Endothelial cell (in vitro differentiated cells): ENCODE measurements around the gene POPDC2. TPM values are rescaled to one million over a fixed set of nuclear protein-coding genes. Genes with fewer than 3 reads are reported as not detected.

Experiments
- DNase-seq: peaks from one replicate; pipeline ENCODE4 v3.0.0; 2021; ENCODE audit warnings: low spot score
- H3K27ac Mint-ChIP-seq: one replicate; pipeline ENCODE4 v1.8.0; 2021; ENCODE audit warnings: mixed read lengths, inconsistent platforms; ENCODE audit not compliant: unreplicated experiment
- H3K27me3 Mint-ChIP-seq: one replicate; pipeline ENCODE4 v1.8.0; 2021; ENCODE audit warnings: mild to moderate bottlenecking, moderate library complexity, mixed read lengths, inconsistent platforms; ENCODE audit not compliant: unreplicated experiment
- H3K36me3 Mint-ChIP-seq: one replicate; pipeline ENCODE4 v1.8.0; 2021; ENCODE audit warnings: mild to moderate bottlenecking, low read depth, mixed read lengths, inconsistent platforms; ENCODE audit not compliant: unreplicated experiment
- H3K4me1 Mint-ChIP-seq: one replicate; pipeline ENCODE4 v1.8.0; 2021; ENCODE audit warnings: mild to moderate bottlenecking, mixed read lengths, inconsistent platforms; ENCODE audit not compliant: unreplicated experiment
- H3K4me3 Mint-ChIP-seq: one replicate; pipeline ENCODE4 v1.8.0; 2021; ENCODE audit warnings: mild to moderate bottlenecking, mixed read lengths, inconsistent platforms; ENCODE audit not compliant: unreplicated experiment
- H3K9me3 Mint-ChIP-seq: one replicate; pipeline ENCODE4 v1.8.0; 2021; ENCODE audit warnings: mixed read lengths, inconsistent platforms; ENCODE audit not compliant: unreplicated experiment
- long read RNA-seq: library from polyadenylated mRNA; unstranded; transcript quantifications from one replicate; pipeline ENCODE4 v2.0.0, GENCODE V29; 2020; ENCODE audit not compliant: unreplicated experiment
- total RNA-seq: library from RNA; stranded (reverse); fragmentation: NEBNext Ultra II Directional; extraction: Animal tissue kit (Norgen Biotek cat#: 25700); gene quantifications from one replicate; pipeline ENCODE4 v1.2.1, GENCODE V29; 2021; ENCODE audit not compliant: unreplicated experiment
- TF ChIP-seq, protein P1 (sequence below): fragments of 200-600 bp; sonication (generic); IDR thresholded peaks from one replicate; pipeline ENCODE4 v1.5.0; 2021; ENCODE audit warnings: antibody characterized with exemption; ENCODE audit not compliant: unreplicated experiment

The POPDC2 gene, protein sequence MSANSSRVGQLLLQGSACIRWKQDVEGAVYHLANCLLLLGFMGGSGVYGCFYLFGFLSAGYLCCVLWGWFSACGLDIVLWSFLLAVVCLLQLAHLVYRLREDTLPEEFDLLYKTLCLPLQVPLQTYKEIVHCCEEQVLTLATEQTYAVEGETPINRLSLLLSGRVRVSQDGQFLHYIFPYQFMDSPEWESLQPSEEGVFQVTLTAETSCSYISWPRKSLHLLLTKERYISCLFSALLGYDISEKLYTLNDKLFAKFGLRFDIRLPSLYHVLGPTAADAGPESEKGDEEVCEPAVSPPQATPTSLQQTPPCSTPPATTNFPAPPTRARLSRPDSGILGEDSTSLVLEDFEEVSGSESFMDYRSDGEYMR
- total RNA-seq = 2.0 TPM
- long read RNA-seq = 0 reads

DNA sequence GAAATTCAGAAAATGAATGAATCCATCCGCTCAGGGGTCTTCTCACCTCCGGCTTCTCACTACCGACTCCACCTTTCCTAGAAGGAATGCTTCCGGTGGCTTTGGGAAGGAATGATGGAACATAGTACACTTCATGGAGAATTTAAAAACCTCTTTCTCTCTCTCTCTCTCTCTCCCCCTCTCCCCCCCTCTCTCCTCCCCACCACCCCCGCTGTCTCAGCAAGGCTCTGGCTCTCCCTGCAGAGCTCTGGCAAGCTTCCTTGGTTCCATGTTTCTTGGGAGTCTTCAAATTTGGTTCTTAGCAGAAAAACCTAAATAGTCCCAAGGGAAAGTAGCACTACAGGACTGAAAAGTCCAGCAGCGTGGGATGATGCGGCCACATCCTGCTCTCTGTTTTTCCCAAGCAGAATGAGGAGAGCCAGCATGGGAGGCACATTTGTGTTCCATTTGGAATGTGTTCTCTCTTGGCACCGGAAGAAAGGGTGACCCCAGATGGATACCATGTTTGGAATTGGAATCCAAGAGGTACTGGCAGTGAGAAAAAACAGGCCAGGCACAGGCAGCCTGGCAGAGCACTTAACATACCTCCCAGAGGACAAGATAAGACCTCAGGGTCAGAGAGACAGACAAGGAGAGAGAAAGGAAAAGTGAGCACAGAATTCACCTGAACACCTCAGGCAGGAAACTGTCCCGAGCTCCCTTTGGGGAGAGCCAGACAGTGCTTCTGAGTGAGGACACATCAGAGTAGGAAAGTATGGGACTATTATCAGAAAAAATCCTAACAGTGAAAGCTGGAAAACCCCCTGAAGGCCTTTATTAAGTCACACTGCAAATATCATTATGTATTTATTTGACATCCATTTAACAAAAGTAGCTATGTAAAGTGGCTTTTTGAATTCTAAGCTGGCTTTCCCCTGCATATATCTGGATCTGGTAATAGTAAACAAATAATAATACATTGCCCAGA, at the start of gene POPDC2:
POPDC2 (minus strand) TSS at position 116 of the 967 bp plus-strand sequence. CDS start 166 bp downstream, outside the sequence.
- H3K4me1 Mint-ChIP-seq = no peaks in the 10 kb centered on the region
- H3K27me3 Mint-ChIP-seq = peaks cover 4% of the 10 kb centered on the region
- no peak for DNase-seq
- no peaks in the 10 kb centered on the region for H3K9me3 Mint-ChIP-seq
- H3K36me3 Mint-ChIP-seq = no peaks in the 10 kb centered on the region
- no peak within 1 kb of the TSS for H3K27ac Mint-ChIP-seq
- TF ChIP-seq, protein P1, sequence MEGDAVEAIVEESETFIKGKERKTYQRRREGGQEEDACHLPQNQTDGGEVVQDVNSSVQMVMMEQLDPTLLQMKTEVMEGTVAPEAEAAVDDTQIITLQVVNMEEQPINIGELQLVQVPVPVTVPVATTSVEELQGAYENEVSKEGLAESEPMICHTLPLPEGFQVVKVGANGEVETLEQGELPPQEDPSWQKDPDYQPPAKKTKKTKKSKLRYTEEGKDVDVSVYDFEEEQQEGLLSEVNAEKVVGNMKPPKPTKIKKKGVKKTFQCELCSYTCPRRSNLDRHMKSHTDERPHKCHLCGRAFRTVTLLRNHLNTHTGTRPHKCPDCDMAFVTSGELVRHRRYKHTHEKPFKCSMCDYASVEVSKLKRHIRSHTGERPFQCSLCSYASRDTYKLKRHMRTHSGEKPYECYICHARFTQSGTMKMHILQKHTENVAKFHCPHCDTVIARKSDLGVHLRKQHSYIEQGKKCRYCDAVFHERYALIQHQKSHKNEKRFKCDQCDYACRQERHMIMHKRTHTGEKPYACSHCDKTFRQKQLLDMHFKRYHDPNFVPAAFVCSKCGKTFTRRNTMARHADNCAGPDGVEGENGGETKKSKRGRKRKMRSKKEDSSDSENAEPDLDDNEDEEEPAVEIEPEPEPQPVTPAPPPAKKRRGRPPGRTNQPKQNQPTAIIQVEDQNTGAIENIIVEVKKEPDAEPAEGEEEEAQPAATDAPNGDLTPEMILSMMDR = no peak
- no peak within 1 kb of the TSS for H3K4me3 Mint-ChIP-seq

DNA sequence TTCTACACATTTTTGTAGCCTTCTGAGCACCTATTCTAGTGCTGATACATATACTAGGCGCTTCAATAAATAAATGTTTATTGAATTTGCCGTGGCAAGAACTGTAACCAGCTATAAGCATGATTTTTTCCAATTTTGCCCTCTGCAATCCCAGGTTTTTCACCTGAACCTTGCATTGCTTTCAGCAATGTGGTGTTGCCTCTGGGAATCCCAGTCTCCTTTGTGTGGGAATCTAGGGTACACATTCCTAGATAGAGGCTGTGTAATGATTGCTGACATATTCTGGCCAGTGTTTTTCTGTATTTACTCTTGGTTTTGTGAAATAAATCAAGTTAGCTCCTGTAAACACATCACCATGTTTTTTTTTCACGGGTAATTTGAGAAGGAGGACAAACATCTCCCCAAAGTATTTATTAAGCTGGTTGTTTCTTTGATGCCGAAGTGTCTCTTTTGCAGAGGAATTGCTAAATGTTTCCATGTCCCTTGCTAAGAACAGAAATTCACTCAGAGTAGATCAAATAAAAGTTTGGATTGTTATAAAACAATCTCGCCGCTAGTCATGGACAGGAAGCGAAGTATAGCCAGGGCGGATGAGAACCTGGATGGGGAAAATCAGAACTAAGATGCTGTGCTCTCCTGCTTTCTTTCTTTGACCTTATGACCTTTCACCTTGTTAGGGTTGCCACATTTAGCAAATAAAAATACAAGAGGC, 43.6 kb upstream of the POPDC2 start:
- Mint-ChIP-seq H3K9me3 (no peaks in the 10 kb centered on the region), H3K27me3 (peaks cover 6% of the 10 kb centered on the region), H3K27ac (no peak overlapping the region), H3K4me3 (peak overlapping the region; percentile 51), H3K4me1 (peaks cover 7% of the 10 kb centered on the region), H3K36me3 (peaks cover 4% of the 10 kb centered on the region)
- no peak for DNase-seq
- TF ChIP-seq, protein P1 = no peak

DNA sequence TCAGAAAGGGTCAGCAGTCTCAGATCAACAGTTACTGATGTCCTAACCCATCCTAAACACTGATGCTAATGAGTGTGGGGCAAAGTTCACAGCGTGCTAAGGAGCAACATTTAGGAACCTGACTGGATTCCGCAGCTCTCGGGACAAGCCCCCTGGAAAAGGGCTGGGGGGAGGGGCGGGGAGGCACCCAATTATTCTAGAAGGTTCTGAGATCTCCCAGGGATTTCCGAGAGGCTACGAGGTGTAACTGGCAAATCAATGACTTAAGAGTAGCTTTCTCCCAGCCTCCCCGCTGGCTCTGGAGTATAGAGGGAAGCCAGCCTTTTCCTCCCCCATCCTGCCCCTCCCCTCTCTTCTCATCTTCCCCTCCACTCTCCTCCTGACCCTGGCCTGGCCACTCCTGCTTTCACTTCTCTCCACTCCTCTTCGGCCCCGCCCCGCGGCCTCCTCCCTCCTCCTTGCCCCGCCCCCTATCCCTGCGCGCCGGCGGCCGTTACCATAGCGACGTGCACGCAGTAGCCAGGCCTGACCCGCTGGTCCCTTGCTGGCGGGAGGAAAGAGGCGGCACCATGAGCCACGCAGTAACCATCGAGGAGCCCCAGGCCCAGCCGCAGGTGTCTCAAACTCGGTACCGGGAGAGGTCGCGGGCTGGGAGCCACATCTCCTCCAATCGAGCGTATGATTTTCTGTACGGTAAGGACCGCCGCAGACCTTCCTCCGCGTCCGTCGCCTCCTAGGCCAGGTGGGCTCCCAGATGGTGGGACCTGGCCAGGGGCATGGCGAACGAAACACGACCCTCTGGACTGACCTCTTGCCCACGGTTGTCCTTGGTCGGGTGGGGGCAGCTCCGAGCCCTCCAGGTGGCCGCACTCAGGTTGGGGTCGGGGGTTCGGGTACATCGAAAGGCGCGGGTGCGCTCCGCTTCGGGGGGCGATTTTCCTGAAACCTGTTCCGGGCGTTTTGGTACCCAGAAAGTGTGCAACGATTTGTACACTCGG, 42.4 kb upstream of the POPDC2 start, which contains the start of gene CFAP91:
CFAP91 (plus strand) TSS at position 493 of the 998 bp plus-strand sequence; CDS start at position 570, 77 bp downstream.
- H3K27me3 Mint-ChIP-seq = peaks cover 6% of the 10 kb centered on the region
- TF ChIP-seq, protein P1 = no peak
- H3K36me3 Mint-ChIP-seq = peaks cover 4% of the 10 kb centered on the region
- DNase-seq = peak; percentile 97
- no peak within 1 kb of the TSS for H3K27ac Mint-ChIP-seq
- peak within 1 kb of the TSS; percentile 79 for H3K4me3 Mint-ChIP-seq
- H3K4me1 Mint-ChIP-seq = peaks cover 7% of the 10 kb centered on the region
- no peaks in the 10 kb centered on the region for H3K9me3 Mint-ChIP-seq
